HG03457 (cell line): ENCODE results near the gene LPAR3.
"Not testable (repeated sequence)": the region's sequence is repeated elsewhere in the genome, so short reads cannot be mapped to it uniquely, and the experiment has no call there.

ENCODE experiments used
- ATAC-seq: cut with Tn5 transposase; IDR thresholded peaks from one replicate; pipeline ENCODE4 v1.9.1; 2021; ENCODE audit warnings: moderate number of reproducible peaks; ENCODE audit not compliant: unreplicated experiment

Gene LPAR3

DNA sequence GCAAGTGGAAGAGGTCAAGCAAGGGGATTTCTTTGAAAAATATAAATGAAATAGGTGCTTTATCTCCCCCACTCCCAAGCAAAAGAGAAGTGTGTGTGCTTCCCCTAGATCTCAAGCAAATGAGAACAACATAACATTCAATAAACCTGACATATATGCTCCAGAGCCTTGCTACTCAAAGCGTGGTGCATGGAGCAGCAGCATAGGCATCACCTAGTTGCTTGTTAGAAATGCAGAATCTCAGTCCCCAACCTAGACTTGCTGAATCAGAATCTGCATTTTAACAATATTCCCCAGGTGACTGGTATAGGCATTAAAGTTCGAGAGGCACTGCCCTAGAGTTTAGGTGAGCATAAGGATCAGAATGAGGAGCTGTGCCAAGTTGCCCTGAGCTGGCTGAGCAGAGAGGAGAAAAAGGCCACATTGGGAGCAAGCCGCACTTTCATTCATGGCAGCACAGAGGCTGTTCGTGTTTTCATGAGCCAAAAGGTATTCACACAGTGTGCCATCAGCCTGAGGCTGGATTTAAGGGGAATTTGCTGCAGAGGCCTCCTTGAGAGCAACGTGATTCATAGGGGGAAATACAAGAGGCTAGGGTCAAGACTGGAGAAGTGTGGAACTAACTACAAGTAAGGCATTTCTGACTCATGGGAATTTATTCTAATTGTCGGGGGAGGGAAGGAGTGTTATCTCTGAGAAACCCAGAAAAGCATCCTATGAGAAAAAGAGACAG lies 14.3 kb upstream of the LPAR3 start:
- ATAC-seq, result no peak

DNA sequence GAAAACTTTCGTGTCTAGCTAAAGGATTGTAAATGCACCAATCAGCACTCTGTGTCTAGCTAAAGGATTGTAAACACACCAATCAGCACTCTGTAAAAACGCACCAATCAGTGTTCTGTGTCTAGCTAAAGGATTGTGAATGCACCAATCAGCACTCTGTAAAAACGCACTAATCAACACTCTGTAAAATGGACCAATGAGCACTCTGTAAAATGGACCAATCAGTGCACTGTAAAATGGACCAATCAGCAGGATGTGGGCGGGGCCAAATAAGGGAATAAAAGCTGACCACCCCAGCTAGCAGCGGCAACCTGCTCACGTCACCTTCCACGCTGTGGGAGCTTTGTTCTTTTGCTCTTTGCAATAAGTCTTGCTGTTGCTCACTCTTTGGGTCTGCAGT lies 9.7 kb upstream of the LPAR3 start:
- ATAC-seq, result not testable (repeated sequence)

DNA sequence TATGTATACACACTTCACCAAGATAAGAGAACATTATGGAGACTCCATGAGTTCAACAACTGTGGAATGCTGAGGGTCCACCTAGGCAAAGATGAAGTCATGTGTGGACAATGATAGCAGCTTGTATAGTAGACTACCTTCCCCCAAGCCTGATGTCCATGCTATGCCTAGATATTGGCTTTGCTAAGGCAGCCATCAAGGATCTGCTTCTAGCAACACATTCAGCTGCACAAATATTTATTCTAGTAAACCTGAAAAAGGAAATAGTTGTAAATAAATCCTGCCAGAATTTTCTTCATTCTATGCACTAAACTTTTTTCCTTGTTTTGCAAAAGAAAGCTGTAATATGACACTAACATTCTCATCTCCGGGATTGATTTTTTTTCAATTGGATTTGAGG lies 7.0 kb upstream of the LPAR3 start:
- ATAC-seq, result no peak

DNA sequence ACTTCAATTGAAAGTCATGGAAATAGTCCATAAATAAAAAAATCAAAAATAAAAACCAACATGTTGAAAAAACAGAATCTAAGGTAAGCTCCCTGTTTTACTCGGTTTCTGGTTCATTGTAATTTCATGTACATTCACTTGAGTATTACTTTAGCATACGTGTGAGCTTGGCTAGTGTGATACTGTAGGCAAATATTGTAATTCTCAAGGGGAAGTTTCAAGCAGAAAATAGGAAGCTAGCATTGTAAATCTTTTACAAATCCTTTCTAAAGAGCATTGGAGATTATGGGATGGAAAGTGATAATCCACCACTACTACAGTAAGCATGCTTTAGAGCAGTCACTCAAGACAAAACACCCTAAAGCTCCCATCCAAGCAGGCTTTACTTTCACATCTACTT lies 3.3 kb upstream of the LPAR3 start:
- ATAC-seq, result no peak

DNA sequence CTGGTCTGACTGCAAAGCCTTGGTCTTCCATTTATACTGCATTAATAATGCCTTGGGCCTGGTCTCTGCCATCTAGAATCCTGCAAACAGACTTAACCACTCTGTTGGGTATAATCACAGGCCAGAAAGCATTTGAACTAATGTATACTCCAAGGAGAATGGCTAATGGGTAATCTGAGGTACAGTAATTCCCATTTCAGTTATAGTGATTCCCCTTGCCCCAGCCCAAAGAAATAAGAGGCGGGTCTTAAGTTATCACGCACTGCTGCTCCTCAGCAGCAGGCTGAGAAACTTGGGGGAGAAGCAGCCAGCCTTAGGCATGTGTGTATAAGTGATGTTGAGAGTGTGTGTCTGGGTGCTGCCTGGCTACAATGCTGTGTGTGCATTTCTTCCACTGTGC lies 2.4 kb downstream of the LPAR3 start:
- no peak for ATAC-seq

DNA sequence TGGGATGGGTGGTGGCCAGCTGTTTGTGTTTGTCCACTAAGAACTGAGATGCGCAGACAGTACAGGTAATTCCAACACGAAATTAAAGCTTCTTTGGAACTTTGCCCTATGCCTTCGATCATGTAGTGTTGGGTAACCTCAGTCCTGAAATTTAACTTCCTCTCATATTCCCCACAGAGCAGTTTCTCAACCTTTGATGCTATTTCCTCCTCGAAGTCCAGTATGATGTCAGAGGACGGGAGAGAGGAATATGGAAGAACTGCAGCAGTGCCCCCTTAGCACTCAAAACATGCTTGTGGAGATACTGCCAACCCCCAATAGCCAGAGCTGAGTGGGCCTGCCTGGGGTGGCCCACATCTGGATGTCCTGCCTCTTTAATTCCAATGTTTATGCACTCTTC lies 3.6 kb downstream of the LPAR3 start:
- no peak for ATAC-seq

DNA sequence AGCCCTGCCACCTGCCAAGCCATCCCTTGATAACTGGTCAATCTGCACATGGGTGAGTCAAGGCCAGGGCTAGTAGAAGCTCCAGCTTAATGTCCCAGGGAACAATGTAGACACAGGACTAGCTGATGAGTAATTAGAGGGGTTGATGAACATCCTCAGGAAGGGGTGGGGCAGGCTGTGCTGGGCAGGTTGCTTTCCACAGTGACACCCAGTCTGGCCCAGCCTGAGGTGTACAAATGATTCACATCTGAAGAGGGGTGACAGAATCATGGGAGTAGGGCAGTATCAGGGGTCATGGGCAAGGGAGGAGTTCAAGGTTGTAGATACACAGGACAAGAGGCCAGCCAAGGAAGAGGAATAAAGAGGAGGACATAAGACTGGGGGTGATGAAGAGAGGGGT lies 4.3 kb downstream of the LPAR3 start:
- no peak for ATAC-seq

DNA sequence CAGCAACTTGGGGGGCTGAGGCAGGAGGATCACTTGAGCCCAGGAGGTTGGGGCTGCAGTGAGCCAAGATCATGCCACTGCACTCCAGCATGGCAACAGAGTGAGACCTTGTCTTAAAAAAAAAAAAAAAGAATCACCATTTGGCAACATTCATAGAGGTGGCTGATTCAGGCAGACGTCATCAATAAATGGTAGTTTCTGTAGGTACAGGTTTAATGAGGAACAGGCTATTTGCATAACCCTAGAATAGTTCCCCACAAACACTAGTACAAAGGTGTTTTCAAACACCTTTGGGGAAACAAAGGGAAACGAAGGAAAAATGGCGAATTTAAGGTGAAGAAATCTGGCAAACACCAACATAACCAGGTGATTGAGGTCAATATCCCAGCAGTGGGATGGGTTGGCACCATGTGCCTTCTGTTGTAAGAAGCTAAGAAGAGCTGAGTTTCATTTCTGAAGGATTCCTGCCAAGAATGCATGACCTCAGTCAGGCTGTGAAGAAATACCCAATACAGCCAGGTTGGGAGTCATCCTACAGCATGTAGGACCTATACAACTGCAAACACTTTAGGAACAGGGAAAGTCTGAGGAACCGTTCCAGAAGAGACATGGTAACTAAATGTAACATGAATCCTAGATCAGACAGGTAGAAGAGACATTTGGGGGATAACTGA lies 5.6 kb downstream of the LPAR3 start:
- ATAC-seq, result no peak

DNA sequence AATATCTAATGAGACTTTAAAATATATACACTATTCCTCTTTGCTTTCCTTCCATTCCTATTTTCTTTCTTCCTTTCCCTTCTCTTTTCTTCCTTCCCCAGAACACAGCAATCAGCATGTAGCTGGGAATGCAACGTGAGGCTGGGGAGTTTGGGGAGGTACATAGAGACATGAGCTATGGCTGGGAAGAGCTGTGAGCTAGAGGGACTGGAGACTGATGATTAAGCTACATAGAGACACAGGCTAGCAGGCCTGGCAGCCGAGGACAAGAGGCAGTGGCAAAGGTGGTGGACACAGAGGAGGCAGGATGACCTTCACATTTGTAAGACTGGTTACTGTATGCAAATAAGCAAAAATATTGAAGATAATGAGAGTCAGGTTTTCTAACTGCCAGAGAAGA lies 7.5 kb downstream of the LPAR3 start:
- no peak for ATAC-seq

DNA sequence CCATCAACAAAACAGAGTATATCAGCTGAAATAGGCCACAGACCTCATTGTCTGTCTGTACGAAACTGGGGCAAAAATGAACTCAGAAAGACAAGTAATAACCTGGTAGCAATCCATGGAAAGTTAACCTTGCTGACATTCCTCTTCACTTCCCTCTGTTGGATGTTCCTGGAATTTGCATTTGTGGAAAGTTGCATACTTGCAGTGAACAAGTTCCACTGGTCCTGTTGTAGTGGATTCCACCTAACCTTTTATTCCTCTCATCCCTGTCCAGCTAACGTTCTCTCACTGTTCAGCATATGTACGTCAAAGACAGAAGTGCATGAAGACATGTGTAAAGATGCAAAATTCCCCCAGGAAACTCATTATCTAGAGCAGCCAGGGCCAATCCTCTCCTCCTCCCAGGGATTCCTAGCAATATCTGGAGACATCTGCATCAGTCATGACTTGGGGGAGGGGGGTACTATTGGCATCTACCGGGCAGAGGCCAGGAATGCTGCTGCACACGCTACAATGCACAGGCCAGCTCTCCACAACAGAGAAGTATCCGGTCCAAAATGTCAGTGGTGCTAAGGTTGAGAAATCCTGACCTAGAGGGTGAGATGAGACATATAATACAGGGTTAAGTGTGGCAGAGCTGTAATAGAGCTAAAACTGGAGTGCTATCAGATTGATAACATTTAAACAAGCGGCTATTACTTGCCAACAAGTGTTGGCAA lies 8.2 kb downstream of the LPAR3 start:
- no peak for ATAC-seq

DNA sequence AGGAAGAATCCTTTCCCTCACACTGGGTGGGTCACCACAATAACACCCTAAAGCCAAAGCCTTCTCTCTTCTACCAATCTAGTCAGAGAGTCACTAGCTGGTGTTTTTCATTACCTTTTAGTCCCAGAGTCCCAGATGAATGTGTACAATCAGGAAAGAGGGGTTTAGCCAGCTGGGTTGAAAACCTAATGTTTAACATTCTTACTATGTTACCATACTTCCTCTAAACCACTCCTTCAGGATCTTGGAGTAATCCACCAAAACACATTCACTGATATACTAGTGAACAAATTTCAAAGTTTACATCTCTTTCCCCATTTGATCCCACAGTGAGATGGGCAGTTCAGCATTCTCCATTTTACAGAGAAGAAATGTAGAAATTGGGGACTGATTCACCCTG lies 9.7 kb downstream of the LPAR3 start:
- no peak for ATAC-seq

DNA sequence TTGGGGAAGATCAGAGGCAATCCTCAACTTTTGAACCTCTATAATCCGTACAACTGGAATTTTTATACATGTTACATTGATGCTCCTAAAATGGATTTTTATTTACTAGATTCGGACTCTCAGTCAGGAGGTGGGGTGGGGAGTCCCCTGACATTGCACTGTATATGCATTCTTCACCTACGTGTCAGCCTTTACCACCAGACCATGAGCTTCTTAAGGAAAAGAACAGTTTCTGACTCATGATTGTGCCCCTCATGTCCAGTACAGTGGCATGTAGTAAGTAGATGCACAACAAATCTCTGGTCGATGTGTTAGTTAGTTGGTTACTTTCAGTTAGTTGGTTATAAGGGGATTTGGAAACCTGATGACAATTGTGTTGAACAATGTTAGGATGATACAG lies 15.4 kb downstream of the LPAR3 start:
- no peak for ATAC-seq

DNA sequence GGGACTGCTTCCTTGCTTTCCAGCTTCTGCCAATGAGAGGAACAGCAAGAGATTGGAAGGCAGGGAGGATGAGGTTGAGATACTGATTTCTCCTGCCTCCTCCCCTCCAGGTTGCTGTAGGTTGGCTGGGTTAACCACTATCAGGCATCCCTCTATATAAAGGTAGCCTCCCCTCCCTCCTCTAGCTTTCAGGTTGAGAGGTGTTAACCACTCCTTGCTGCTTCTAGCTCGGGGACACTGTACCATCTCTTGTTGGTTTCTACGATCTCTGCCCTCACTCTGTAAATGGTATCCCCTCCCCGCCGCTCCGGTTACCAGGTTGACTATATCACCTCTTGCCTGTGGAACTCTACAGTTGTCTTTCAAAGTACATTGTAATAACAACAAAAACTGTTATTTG lies 16.7 kb downstream of the LPAR3 start:
- no peak for ATAC-seq

DNA sequence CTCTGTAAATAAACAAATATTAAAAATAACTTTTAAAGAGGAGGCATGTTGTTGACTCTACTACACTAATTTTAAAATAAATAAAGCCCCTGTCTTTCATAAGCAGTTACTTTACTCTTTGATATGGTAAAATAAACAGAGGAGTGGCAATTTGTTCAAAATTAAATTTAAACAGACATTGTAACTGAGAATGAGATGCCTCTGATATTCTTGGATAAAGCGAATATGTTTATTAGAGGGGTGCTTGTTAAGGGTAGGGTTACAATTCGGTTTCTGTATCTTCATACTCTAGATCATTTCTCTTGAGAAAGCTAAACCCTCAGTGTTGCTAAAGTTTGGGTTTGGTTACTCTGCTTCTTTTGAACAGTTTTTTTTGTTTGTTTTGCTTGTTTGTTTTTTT lies 19.6 kb downstream of the LPAR3 start:
- ATAC-seq, result no peak

DNA sequence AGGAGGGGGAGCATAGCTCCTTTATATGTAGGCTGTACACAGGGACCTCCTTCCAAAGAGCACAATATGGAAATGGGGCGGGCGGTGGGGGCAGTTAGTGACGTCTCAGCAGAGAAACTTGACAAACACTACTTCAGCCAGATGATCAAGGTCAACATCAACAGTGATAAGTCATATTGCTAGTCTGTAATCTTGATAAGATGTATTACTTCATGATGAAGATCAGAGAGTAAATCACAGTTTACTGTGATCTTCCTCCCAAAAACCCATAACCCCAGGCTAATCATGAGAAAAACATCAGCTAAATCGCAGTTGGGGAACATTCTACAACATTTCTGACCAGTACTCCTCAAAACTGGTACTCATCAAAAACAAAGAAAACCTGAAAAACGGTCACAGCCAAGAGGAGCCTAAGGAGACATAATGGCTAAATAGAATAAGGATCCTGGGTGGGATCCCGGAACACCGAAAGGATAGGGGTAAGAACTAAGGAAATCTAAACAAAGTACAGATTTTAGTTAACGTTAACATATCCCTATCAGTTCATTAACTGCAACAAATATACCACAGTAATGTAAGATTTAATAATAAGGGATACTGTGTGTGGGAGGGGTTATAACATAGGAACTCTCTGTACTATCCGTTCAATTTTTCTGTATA lies 20.2 kb downstream of the LPAR3 start:
- ATAC-seq, result no peak

DNA sequence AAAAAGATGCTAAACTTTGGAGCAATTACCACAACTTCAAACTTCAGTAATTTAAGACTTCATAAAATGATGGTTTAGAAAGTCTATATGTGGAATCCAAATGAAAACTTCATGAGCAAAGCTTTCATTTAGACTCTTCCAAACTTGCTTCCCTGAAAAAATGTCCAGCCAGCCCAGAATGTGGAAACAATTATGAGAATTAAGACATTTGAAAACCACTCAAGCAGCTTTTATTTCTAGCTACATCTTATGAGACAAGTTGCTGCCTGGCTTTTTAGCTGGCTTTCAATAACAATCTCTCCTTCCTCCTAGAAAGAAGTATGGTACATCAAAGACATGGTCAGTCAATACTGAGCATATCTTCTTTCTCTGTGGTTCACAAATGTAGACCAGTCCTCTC lies 21.8 kb downstream of the LPAR3 start:
- no peak for ATAC-seq

DNA sequence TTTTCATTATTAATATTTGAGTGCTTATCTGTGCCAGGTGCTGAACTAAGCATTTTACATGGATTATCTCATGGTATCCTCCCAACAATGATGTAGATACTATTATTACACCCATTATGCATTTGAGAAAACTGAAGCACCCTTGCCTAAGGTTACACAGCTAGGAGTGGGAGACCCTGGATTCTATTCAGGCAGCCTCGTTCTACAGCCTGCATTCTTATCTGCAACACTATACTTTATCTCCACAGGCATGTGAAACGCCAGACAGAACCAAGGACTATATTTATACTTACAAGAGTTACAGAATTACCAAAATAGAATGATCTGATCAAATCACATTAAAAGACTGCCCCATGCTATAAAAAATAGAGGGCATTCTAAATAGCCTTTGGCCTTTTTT lies 22.4 kb downstream of the LPAR3 start:
- ATAC-seq, result no peak

DNA sequence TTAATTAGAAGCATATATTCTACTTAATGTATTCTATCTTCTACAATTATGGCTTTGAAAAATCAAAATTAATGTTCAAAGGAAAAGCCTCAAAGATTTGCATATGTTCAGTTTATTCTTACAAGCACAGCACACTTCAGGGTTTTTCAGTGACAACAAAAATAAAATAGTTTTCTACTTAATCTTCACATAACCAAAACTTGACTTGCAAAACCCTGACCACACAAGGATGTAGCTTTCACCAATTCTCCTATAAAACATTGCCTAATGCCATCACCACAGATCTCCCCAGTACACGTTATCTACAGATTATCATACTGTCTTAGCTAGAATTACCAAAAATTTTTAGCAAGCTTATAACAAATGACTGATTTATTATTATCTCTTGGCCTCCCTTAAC lies 23.3 kb downstream of the LPAR3 start:
- ATAC-seq, result no peak

DNA sequence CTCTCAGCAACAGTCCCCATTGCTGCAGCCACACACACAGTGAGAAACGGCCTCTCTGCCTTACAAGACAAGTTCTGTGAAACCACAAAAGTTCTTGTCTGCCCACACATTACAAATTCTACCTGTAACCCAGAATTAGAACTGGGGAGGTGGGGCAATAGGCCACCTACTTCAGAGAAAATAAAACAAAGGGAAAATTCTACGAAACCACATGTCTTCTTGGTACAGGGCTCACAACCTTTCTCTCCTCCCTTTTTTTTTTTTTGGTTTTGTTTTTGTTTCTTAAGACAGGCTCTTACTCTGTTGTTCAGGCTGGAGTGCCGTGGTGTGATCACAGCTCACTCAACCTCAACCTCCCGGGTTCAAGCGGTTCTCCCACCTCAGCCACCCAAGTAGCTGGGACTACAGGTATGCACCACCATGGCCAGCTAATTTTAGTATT lies 30.2 kb downstream of the LPAR3 start:
- ATAC-seq, result peak; percentile 80

DNA sequence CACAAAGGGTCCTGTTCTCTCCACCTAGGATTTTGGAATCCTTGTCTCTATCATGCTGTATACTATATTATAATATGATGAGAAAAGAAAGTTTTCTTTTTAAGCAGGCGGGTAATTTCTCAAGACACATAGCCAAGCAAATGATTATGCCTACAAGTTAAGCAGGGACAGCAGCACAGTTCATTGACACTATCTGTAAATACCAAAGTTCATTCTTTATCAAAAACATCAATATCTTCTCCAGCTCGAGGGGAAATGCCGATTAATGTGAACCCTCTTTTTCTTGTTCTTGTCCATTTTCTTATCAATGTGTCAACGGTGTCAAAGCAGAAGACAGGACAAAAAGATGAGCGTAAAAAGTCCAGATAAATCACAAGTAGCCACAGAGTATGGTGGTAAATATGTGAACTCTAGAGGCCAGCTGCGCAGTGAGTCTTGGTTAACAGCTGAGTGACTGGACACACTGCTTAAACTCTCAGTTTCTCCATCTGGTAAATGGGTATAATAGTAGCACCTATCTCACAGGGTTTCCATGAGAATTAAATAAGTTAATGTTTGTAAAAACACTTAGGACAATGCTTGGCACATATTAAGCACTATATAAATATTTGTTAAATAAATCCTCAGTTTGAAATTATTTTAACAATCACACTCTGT lies 30.9 kb downstream of the LPAR3 start:
- no peak for ATAC-seq

DNA sequence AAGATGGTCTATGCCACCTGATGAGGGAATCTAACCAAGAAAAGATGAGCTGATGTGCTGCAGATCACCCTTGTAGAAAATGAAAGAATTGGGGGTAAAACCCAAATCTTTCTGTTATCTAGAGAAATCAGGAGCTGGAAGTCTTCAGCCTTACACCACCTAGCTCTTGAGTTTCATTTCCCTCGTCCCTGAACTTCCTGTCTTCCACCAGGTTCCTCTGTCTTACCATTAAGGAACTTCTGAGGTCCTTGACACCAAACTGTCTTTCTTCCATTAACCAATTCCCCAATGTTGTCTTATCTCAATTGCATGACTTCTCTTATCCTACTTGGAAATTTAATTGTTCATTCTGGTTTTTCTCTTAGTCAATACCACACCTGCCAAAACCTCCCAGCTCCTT lies 31.5 kb downstream of the LPAR3 start:
- no peak for ATAC-seq
